ENCODE results near the gene FKBP5. TPM values are rescaled to one million over a fixed set of nuclear protein-coding genes. Genes with fewer than 3 reads are reported as not detected.

The FKBP5 gene
- total and polyA plus RNA-seq, 2 donors (not counting 3 experiments of a cell fraction or from before 2014, with no cell fraction given), result 16.7 to 56.8 TPM

- no peaks in the 10 kb centered on the region for H3K9me3 ChIP-seq (replicated peaks; ENCODE audit: control insufficient read depth, insufficient read depth, low read length)
- H3K4me1 ChIP-seq (ENCODE audit: control insufficient read depth, extremely low read depth, insufficient read depth, low read length), result peaks cover 14% of the 10 kb centered on the region
- intact Hi-C loops (cut with micrococcal nuclease), result loop anchor here (1.0 to 10.0 kb wide), 9 partner anchors 49 to 442 kb away; partner anchors contain the start of genes DEF6 and FKBP5
- H3K9me1 ChIP-seq (replicated peaks; ENCODE audit: control insufficient read depth, extremely low read depth, insufficient read depth, low read length), result no peaks in the 10 kb centered on the region
- no peak for TF ChIP-seq POLR2AphosphoS5 (IDR thresholded peaks at IDR 0.05; ENCODE audit: insufficient read depth, low read depth, low read length)
- no peak for TF ChIP-seq GATA2 (IDR thresholded peaks at IDR 0.05; ENCODE audit: insufficient read depth, insufficient read length, low read depth, low read length)
- no peak for TF ChIP-seq MYC (IDR thresholded peaks at IDR 0.05; ENCODE audit: low read depth, low read length)
- TF ChIP-seq CTCF (IDR thresholded peaks at IDR 0.05; ENCODE audit: extremely low read depth in 1 of 2, insufficient read depth in 1 of 2, low read depth in 1 of 2, low read length in 2 of 2), result no peak
- TF ChIP-seq JUN (IDR thresholded peaks at IDR 0.05; ENCODE audit: borderline replicate concordance, insufficient read depth, insufficient read length, low read depth), result no peak
- TF ChIP-seq POLR2A (IDR thresholded peaks at IDR 0.05; ENCODE audit: low read depth, low read length), result no peak
- TF ChIP-seq MAX (IDR thresholded peaks at IDR 0.05; ENCODE audit: insufficient read depth, insufficient read length), result no peak
- TF ChIP-seq EZH2 (IDR thresholded peaks at IDR 0.05; ENCODE audit: borderline replicate concordance, low read depth, low read length, severe bottlenecking), result no peak
- no peak for TF ChIP-seq FOS (IDR thresholded peaks at IDR 0.05; ENCODE audit: borderline replicate concordance, insufficient read depth, low read length)
- H3K4me3 ChIP-seq (replicated peaks in 1 of 3; ENCODE audit: insufficient read depth in 1 of 3, low read depth in 1 of 3, low read length in 3 of 3), result no peak within 1 kb of the TSS
- ChIA-PET POLR2A (interaction anchor here (0.5 to 1.0 kb wide), 3 partner anchors 52 to 400 kb away, joined by 3 to 4 read pairs (median 3); no protein-coding TSS in a partner anchor), CTCF (interaction anchor here (0.6 to 7.9 kb wide), 61 partner anchors 10 to 440 kb away, joined by 3 to 252 read pairs (median 7); partner anchors contain the start of genes DEF6, FANCE and FKBP5)
- no peaks in the 10 kb centered on the region for H4K20me1 ChIP-seq (replicated peaks; ENCODE audit: control insufficient read depth, extremely low read depth, insufficient read depth, low read length)
- DNase-seq (ENCODE audit: low read depth, low spot score) (no peak), FAIRE-seq (no peak)
- BruUV-seq (replicated peaks), result no TSS peak
- H3K4me2 ChIP-seq (ENCODE audit: insufficient read depth, low read length), result no peak within 1 kb of the TSS
- no peaks in the 10 kb centered on the region for H3K79me2 ChIP-seq (ENCODE audit: control insufficient read depth, insufficient read depth, low read length)
- no peaks in the 10 kb centered on the region for H3K27me3 ChIP-seq (ENCODE audit: control insufficient read depth in 2 of 2, insufficient read depth in 2 of 2, low read length in 2 of 2)
- H3K27ac ChIP-seq (ENCODE audit: insufficient read depth, low read depth, low read length), result no peak within 1 kb of the TSS
- peak within 1 kb of the TSS; percentile 8 for H2AFZ ChIP-seq (ENCODE audit: low read depth, low read length)
- H3K36me3 ChIP-seq (ENCODE audit: control insufficient read depth in 2 of 2, extremely low read depth in 1 of 2, insufficient read depth in 2 of 2, low read length in 2 of 2), result no peaks in the 10 kb centered on the region
- dilution Hi-C loops (cut with MboI; ENCODE audit: extremely low pct_ligation_motif_present, low sequenced_read_pairs), result no loop called here
- no peak within 1 kb of the TSS for H3K9ac ChIP-seq (replicated peaks; ENCODE audit: extremely low read depth, insufficient read depth, low read length)
Measured at GRCh38 chr6:35736982-35737412, 48.3 kb upstream of the FKBP5 start, which contains the start of gene ARMC12. ARMC12 (plus strand) TSS chr6:35737032; CDS start chr6:35737109, 77 bp downstream.
